ENCODE results near the gene FAM163B.

Gene FAM163B

GRCh38 chr9:133609311-133610098 is at the start of gene FAM163B:
TSS of gene FAM163B (minus strand) at chr9:133609389. CDS start at chr9:133580223, 29,166 bp downstream.
- no peak for TF ChIP-seq CTCF (IDR thresholded peaks at IDR 0.05)

DNA sequence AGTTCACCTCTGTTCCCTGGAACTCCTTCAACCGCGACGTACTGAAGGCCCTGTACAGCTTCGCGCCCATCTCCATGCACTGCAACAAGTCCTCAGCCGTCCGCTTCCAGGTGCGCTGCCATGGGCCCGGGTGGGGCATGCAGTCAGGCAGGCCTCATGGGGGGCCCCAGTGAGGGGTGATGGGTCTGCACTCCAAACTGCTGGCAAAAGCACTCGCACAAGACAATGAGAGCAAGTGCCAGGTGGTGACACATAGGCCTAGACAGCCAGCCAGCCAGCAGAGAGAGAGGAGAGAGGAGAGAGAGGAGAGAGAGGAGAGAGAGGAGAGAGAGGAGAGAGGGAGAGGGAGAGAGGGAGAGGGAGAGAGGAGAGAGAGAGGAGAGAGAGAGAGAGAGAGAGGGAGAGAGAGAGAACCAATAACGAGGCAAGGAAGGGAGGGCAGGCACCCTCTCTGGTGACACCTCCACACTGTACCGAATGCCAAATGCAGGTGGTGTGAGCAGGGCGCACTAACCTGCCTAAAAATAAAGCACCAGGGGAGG is 48.0 kb upstream of the FAM163B start:
- no peak for TF ChIP-seq CTCF (IDR thresholded peaks at IDR 0.05)

- no peak for TF ChIP-seq CTCF (IDR thresholded peaks at IDR 0.05)
These were observed 47.3 kb upstream of the FAM163B start for GRCh38 chr9:133656211-133657119.

- no peak for TF ChIP-seq CTCF (IDR thresholded peaks at IDR 0.05)
These were observed 46.5 kb upstream of the FAM163B start for GRCh38 chr9:133655701-133656100.

- TF ChIP-seq CTCF (IDR thresholded peaks at IDR 0.05): no peak
These were observed 45.8 kb upstream of the FAM163B start for GRCh38 chr9:133654736-133655657.

GRCh38 chr9:133653638-133654037 is 44.4 kb upstream of the FAM163B start:
- TF ChIP-seq CTCF (IDR thresholded peaks at IDR 0.05): no peak

DNA sequence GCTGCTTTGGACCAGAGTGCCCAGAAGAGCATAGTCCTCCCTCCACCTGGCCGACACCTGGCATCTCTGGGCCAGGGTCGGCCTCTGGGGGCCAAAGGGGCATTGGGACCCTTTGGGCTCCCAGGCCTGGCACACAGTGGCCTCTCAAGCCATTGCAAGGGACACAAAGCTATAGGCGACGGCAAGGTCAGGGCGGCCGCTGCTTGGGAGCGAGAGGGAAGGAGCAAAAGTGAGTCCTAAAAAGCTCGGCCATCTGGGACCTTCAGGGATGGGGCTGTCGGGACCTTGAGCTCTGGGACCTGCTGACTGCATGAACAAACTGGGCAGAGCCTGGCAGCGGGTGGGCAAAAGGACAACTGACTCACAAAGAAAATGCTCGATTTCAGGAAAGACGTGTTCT is 40.8 kb upstream of the FAM163B start:
- TF ChIP-seq CTCF (IDR thresholded peaks at IDR 0.05): no peak
